SH-SY5Y (cell line): ENCODE measurements around the gene QPRT.

ENCODE experiments used
- GATA2 ChIP-seq: IDR thresholded peaks from 2 replicates; pipeline ENCODE4 v1.6.1; 2011; ENCODE audit warnings: mild to moderate bottlenecking, low read depth, low read length
- GATA3 ChIP-seq: IDR thresholded peaks from 2 replicates; pipeline ENCODE4 v1.6.1; 2011; ENCODE audit warnings: low read depth, mild to moderate bottlenecking, low read length, moderate library complexity

GRCh38 chr16:29729116-29729521 is 50.1 kb downstream of the QPRT start:
- no peak for TF ChIP-seq GATA2
- no peak for TF ChIP-seq GATA3
